Measurements from ENCODE around the gene FANCI. TPM values are rescaled to one million over a fixed set of nuclear protein-coding genes. Genes with fewer than 3 reads are reported as not detected.

FANCI gene
- total and polyA plus RNA-seq, 2 of the 13 experiments (the other 11 are each of a cell fraction or from before 2014, with no cell fraction given) = 15.7 to 68.8 TPM

- TF ChIP-seq BRF2 (CRISPR knock-in tag; IDR thresholded peaks at IDR 0.05) (peak; percentile 65; the same call in 1 of the 2 replicates), GLI4 (CRISPR knock-in tag; IDR thresholded peaks at IDR 0.05; ENCODE audit: borderline replicate concordance) (0 out of 2 replicates have a peak, but pooled peaks have one; percentile 37), KDM3A (CRISPR knock-in tag; IDR thresholded peaks at IDR 0.05; ENCODE audit: low read depth) (no peak), ZNF441 (CRISPR knock-in tag; IDR thresholded peaks at IDR 0.05; ENCODE audit: borderline replicate concordance) (peak; percentile 79), SNAPC2 (CRISPR knock-in tag; IDR thresholded peaks at IDR 0.05) (peak; percentile 82), ZNF709 (CRISPR knock-in tag; IDR thresholded peaks at IDR 0.05) (0 out of 2 replicates have a peak, but pooled peaks have one; percentile 29), CREB1 (IDR thresholded peaks at IDR 0.05) (peak; percentile 78), CREB1 (CRISPR knock-in tag; IDR thresholded peaks at IDR 0.05) (peak; percentile 70), PLSCR1 (CRISPR knock-in tag; IDR thresholded peaks at IDR 0.05; ENCODE audit: borderline replicate concordance) (no peak), ZNF446 (CRISPR knock-in tag; IDR thresholded peaks at IDR 0.05) (no peak; the same call in 1 of the 2 replicates), IKZF5 (CRISPR knock-in tag; IDR thresholded peaks at IDR 0.05) (peak; percentile 93), ZSCAN25 (CRISPR knock-in tag; IDR thresholded peaks at IDR 0.05) (peak; percentile 50; the same call in 1 of the 2 replicates), ZNF251 (CRISPR knock-in tag; IDR thresholded peaks at IDR 0.05) (no peak), ZNF460 (CRISPR knock-in tag; IDR thresholded peaks at IDR 0.05; ENCODE audit: borderline replicate concordance) (no peak), RBM39 (IDR thresholded peaks at IDR 0.05; ENCODE audit: low read depth, low read length, poor library complexity, severe bottlenecking) (peak; percentile 82), RXRB (CRISPR knock-in tag; IDR thresholded peaks at IDR 0.05; ENCODE audit: borderline replicate concordance) (peak; percentile 60; the same call in 1 of the 2 replicates), ZNF124 (CRISPR knock-in tag; IDR thresholded peaks at IDR 0.05) (no peak), ZNF468 (CRISPR knock-in tag; IDR thresholded peaks at IDR 0.05) (peak; percentile 85; the same call in 1 of the 2 replicates), ZSCAN12 (CRISPR knock-in tag; IDR thresholded peaks at IDR 0.05) (no peak), HES4 (CRISPR knock-in tag; IDR thresholded peaks at IDR 0.05; ENCODE audit: borderline replicate concordance) (peak; percentile 95), ZBTB44 (CRISPR knock-in tag; IDR thresholded peaks at IDR 0.05) (no peak), RNF2 (conservative IDR thresholded peaks at IDR 0.05; ENCODE audit: low read depth) (no peak), ZFP1 (CRISPR knock-in tag; IDR thresholded peaks at IDR 0.05) (peak; percentile 89), ATF4 (CRISPR knock-in tag; IDR thresholded peaks at IDR 0.05) (no peak; a peak in 2 of 4 replicates)
These were observed 90.9 kb downstream of the FANCI start, which contains the start of gene POLG (continued) for GRCh38 chr15:89334510-89335297.

All from HepG2 (cell line).